ENCODE results near the gene PGGT1B. TPM values are rescaled to one million over a fixed set of nuclear protein-coding genes. Genes with fewer than 3 reads are reported as not detected.
A peak's percentile ranks its signal among the peaks of the same experiment; 100 is the strongest.

The PGGT1B gene
- total and polyA plus RNA-seq, 9 of the 15 experiments (the other 6 are each of a cell fraction or from before 2014, with no cell fraction given) = 5.3 to 33.7 (median 19.8) TPM

DNA sequence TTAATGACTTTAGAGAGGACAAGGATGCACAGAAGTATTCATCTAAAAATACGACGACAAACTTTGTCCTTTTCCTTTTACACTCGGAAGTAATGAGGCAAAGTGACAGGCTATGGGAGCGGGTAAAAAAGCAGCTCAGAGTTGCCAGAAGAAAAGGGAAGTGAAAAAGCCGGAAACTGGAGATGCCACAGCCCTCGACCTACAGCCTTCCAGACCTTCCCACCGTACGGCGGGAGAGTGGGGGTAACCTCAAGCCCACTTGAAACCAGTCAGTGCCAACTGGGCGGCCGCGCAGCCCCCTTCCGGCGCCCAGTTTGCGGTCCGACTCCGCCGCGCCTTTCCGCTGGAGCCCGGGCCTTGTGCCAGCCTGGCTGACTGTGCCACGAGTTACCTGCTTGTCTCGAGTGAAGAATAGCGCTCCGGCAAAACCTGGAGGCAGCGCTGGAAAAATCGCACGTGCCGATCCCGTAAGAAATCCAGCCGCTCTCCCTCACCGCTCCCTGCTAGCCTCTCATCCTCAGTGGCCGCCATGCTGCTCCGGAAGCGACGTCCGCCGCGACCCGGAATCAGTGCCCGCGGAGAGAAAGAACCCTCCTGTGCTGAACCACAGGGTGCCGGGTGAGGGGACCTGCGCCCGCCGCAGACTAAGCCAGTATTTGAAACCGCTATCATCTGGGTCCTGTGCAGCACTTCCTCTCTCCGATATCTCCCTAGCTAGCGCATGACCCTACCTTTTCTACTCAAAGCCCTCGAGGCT is at the start of gene PGGT1B (continued):
- TF ChIP-seq KAT2B (IDR thresholded peaks at IDR 0.05; ENCODE audit: low read depth, low read length) (no peak), ELF2 (CRISPR knock-in tag; IDR thresholded peaks at IDR 0.05) (0 out of 2 replicates have a peak, but pooled peaks have one; percentile 43), TEAD1 (CRISPR knock-in tag; IDR thresholded peaks at IDR 0.05) (peak in 1 of 2 experiments; percentile 44; a peak in 1 of 4 replicates), FOXK2 (conservative IDR thresholded peaks at IDR 0.05 in 1 of 2, IDR thresholded peaks at IDR 0.05 in 1 of 2; ENCODE audit: low read depth in 2 of 2) (peak; percentile 89 to 95), SMAD2 (IDR thresholded peaks at IDR 0.05; ENCODE audit: low read depth, low read length) (no peak), L3MBTL2 (IDR thresholded peaks at IDR 0.05) (peak; percentile 90; the same call in 1 of the 2 replicates), IRF9 (tag; IDR thresholded peaks at IDR 0.05) (no peak), TRIM24 (IDR thresholded peaks at IDR 0.05) (peak in 1 of 2 experiments; percentile 60; a peak in 2 of 4 replicates), U2AF1 (optimal IDR thresholded peaks at IDR 0.05; ENCODE audit: low read depth, low read length) (no peak), MCM2 (IDR thresholded peaks at IDR 0.05; ENCODE audit: low read depth) (no peak), HDGF (IDR thresholded peaks at IDR 0.05) (no peak), HCFC1 (IDR thresholded peaks at IDR 0.05; ENCODE audit: low read depth, low read length) (peak; percentile 65)
- TF ChIP-seq, protein P1, sequence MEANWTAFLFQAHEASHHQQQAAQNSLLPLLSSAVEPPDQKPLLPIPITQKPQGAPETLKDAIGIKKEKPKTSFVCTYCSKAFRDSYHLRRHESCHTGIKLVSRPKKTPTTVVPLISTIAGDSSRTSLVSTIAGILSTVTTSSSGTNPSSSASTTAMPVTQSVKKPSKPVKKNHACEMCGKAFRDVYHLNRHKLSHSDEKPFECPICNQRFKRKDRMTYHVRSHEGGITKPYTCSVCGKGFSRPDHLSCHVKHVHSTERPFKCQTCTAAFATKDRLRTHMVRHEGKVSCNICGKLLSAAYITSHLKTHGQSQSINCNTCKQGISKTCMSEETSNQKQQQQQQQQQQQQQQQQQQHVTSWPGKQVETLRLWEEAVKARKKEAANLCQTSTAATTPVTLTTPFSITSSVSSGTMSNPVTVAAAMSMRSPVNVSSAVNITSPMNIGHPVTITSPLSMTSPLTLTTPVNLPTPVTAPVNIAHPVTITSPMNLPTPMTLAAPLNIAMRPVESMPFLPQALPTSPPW (CRISPR knock-in tag; IDR thresholded peaks at IDR 0.05) = peak; percentile 56
- TF ChIP-seq, protein P2, sequence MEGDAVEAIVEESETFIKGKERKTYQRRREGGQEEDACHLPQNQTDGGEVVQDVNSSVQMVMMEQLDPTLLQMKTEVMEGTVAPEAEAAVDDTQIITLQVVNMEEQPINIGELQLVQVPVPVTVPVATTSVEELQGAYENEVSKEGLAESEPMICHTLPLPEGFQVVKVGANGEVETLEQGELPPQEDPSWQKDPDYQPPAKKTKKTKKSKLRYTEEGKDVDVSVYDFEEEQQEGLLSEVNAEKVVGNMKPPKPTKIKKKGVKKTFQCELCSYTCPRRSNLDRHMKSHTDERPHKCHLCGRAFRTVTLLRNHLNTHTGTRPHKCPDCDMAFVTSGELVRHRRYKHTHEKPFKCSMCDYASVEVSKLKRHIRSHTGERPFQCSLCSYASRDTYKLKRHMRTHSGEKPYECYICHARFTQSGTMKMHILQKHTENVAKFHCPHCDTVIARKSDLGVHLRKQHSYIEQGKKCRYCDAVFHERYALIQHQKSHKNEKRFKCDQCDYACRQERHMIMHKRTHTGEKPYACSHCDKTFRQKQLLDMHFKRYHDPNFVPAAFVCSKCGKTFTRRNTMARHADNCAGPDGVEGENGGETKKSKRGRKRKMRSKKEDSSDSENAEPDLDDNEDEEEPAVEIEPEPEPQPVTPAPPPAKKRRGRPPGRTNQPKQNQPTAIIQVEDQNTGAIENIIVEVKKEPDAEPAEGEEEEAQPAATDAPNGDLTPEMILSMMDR (IDR thresholded peaks at IDR 0.05 in 2 of 3, conservative IDR thresholded peaks at IDR 0.05 in 1 of 3; ENCODE audit: insufficient read depth in 2 of 3, low read depth in 1 of 3, low read length in 3 of 3) = no peak
- TF ChIP-seq, protein P3, sequence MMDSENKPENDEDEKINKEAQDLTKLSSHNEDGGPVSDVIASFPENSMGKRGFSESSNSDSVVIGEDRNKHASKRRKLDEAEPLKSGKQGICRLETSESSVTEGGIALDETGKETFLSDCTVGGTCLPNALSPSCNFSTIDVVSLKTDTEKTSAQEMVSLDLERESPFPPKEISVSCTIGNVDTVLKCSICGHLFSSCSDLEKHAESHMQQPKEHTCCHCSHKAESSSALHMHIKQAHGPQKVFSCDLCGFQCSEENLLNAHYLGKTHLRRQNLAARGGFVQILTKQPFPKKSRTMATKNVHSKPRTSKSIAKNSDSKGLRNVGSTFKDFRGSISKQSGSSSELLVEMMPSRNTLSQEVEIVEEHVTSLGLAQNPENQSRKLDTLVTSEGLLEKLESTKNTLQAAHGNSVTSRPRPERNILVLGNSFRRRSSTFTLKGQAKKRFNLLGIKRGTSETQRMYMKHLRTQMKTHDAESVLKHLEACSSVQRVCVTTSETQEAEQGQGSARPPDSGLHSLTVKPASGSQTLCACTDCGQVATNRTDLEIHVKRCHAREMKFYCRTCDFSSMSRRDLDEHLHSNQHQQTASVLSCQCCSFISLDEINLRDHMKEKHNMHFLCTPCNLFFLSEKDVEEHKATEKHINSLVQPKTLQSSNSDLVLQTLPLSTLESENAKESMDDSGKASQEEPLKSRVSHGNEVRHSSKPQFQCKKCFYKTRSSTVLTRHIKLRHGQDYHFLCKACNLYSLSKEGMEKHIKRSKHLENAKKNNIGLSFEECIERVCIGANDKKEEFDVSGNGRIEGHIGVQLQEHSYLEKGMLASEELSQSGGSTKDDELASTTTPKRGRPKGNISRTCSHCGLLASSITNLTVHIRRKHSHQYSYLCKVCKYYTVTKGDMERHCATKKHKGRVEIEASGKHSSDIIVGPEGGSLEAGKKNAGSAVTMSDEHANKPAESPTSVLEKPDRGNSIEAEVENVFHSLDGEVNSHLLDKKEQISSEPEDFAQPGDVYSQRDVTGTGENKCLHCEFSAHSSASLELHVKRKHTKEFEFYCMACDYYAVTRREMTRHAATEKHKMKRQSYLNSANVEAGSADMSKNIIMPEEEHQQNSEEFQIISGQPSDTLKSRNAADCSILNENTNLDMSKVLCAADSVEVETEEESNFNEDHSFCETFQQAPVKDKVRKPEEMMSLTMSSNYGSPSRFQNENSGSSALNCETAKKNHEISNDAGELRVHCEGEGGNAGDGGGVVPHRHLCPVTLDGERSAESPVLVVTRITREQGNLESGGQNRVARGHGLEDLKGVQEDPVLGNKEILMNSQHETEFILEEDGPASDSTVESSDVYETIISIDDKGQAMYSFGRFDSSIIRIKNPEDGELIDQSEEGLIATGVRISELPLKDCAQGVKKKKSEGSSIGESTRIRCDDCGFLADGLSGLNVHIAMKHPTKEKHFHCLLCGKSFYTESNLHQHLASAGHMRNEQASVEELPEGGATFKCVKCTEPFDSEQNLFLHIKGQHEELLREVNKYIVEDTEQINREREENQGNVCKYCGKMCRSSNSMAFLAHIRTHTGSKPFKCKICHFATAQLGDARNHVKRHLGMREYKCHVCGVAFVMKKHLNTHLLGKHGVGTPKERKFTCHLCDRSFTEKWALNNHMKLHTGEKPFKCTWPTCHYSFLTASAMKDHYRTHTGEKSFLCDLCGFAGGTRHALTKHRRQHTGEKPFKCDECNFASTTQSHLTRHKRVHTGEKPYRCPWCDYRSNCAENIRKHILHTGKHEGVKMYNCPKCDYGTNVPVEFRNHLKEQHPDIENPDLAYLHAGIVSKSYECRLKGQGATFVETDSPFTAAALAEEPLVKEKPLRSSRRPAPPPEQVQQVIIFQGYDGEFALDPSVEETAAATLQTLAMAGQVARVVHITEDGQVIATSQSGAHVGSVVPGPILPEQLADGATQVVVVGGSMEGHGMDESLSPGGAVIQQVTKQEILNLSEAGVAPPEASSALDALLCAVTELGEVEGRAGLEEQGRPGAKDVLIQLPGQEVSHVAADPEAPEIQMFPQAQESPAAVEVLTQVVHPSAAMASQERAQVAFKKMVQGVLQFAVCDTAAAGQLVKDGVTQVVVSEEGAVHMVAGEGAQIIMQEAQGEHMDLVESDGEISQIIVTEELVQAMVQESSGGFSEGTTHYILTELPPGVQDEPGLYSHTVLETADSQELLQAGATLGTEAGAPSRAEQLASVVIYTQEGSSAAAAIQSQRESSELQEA (IDR thresholded peaks at IDR 0.05; ENCODE audit: low read depth) = no peak
